GM12878 (cell line): Measurements from ENCODE around the gene PRX. TPM values are rescaled to one million over a fixed set of nuclear protein-coding genes. Genes with fewer than 3 reads are reported as not detected.
A peak's percentile ranks its signal among the peaks of the same experiment; 100 is the strongest.

Experiments used
- EGR1 ChIP-seq, 2 experiments: IDR thresholded peaks; 1 replicate in 1 of 2; 2 replicates in 1 of 2; pipeline ENCODE4 v1.6.1; 2011 to 2012; ENCODE audit warnings: low read depth in 2 of 2, low read length in 2 of 2, borderline replicate concordance in 1 of 2, mild to moderate bottlenecking in 1 of 2, moderate library complexity in 1 of 2
- GABPA ChIP-seq: IDR thresholded peaks from 2 replicates; pipeline ENCODE4 v1.6.1; 2014; ENCODE audit warnings: antibody characterized with exemption, low read depth, mild to moderate bottlenecking, inconsistent platforms
- MEF2B ChIP-seq: fragments of 450-650 bp; IDR thresholded peaks from 2 replicates; pipeline ENCODE4 v1.6.1; 2018; ENCODE audit warnings: mild to moderate bottlenecking, moderate library complexity; ENCODE audit not compliant: partially characterized antibody, poor library complexity, severe bottlenecking
- NFXL1 ChIP-seq: fragments of 450-650 bp; IDR thresholded peaks from 2 replicates; pipeline ENCODE4 v1.6.1; 2017; ENCODE audit warnings: antibody characterized with exemption, mild to moderate bottlenecking, borderline replicate concordance
- POLR2AphosphoS5 ChIP-seq: IDR thresholded peaks from 2 replicates; pipeline ENCODE4 v1.6.1; 2011; ENCODE audit warnings: mild to moderate bottlenecking, low read length, inconsistent platforms
- TCF3 ChIP-seq: IDR thresholded peaks from 2 replicates; pipeline ENCODE4 v1.6.1; 2012; ENCODE audit warnings: low read depth, mild to moderate bottlenecking, low read length, borderline replicate concordance; ENCODE audit not compliant: insufficient read depth
- polyA plus RNA-seq, 11 experiments: library from polyadenylated mRNA; depleted of rRNA in 4 of 11; unstranded in 6 of 11; stranded (reverse) in 5 of 11; fragments of >200 nt; fragmentation: Nextera tagmentation in 4 of 11; fragmentation: Illumina TruSeq in 1 of 11; extraction: Ambion mirVana in 4 of 11; extraction: Trizol in 1 of 11; gene quantifications; 1 replicate in 1 of 11; 2 replicates in 10 of 11; pipeline versions ENCODE4 v1.2.1 to v1.2.3, GENCODE V29; 2011 to 2016; ENCODE audit warnings: inconsistent platforms in 2 of 11, missing spikeins in 2 of 11, low read depth in 1 of 11
- total RNA-seq, 4 experiments: library from RNA; depleted of rRNA in 3 of 4; stranded (reverse); fragments of >200 nt in 3 of 4; fragmentation: Illumina TruSeq in 1 of 4; extraction: Trizol in 1 of 4; gene quantifications; 2 replicates each; pipeline versions ENCODE4 v1.2.1 to v1.2.3, GENCODE V29; 2013 to 2021
- TF ChIP-seq, protein P1 (sequence below): fragments of 450-650 bp; conservative IDR thresholded peaks from 2 replicates; pipeline ENCODE4 v1.6.1; 2017; ENCODE audit warnings: mild to moderate bottlenecking, moderate library complexity

The PRX gene
- total and polyA plus RNA-seq, 10 of the 15 experiments (the other 5 are each of a cell fraction or from before 2014, with no cell fraction given): 0.02 to 1.4 (median 0.54) TPM; not detected in 1

DNA sequence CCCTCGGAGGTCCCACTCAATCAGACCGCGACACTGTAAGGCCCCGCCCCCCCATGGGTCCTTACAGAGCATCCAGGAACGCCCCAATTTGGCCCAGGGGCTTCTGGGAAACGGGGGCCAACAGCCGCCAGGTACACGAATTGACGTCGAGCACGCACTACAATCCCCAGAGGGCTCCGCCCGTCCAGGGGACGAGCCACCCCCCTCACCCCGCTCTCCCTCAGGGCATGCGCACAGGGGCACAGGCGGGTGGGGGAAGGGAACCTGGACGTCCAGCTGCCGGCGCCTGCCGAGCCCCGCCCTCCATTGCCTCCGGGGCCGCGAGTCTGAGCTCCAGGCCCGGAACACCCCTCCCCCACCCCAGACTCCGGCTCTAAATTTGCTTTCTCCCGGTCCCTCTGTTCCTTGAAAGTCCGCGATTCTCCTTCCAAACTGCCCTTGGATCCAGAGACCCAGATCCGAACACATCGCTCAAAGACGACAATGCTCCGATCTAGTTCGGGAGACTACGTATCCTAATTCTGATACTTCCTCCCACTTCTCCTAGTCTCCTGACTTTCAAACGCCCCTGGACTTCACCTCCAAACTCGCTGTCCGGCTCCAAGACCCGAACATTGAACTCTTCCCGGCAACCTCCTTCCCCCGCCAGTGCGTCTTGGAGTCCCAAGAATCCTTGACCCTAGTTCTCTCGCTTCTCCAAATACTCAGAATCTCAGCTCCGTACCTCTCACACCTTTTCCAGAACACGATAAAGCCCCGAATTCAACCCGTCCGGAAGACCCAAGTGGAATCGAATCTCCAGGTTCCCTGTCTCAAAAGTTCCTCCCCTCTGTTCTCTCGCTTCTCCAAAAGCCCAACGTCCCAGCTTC lies 30.2 kb upstream of the PRX start (continued):
- TF ChIP-seq TCF3 (peak; percentile 93), GABPA (no peak), MEF2B (peak; percentile 40), POLR2AphosphoS5 (peak; percentile 45; the same call in 1 of the 2 replicates), NFXL1 (no peak), EGR1 (IDR thresholded peaks at IDR 0.05; ENCODE audit: borderline replicate concordance in 1 of 2, low read depth in 2 of 2, low read length in 2 of 2) (no peak)
- TF ChIP-seq, protein P1, sequence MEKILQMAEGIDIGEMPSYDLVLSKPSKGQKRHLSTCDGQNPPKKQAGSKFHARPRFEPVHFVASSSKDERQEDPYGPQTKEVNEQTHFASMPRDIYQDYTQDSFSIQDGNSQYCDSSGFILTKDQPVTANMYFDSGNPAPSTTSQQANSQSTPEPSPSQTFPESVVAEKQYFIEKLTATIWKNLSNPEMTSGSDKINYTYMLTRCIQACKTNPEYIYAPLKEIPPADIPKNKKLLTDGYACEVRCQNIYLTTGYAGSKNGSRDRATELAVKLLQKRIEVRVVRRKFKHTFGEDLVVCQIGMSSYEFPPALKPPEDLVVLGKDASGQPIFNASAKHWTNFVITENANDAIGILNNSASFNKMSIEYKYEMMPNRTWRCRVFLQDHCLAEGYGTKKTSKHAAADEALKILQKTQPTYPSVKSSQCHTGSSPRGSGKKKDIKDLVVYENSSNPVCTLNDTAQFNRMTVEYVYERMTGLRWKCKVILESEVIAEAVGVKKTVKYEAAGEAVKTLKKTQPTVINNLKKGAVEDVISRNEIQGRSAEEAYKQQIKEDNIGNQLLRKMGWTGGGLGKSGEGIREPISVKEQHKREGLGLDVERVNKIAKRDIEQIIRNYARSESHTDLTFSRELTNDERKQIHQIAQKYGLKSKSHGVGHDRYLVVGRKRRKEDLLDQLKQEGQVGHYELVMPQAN: peak; percentile 62; the same call in 1 of the 2 replicates
- TF ChIP-seq, all 136 proteins: peak for 43
